ENCODE results near the gene TTLL1.

Gene TTLL1

DNA sequence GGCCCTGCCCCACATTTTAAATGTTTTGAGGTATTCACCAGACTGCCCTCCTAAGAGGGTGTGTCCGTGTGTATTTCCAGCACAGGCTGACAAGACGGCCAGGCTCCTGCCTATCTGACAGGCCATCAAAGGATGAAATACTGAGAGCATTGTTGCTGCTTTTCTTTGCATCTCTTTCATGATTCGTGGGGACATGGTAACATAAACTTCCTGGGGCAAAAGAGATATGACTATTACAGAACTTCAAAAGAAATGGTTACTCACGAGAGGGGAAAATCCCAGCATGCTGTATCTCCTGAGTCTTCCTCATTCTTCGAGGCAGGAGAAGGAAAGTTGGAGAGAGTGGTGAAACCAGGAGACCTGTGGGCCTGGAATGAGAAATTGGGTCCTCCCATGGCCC, 11.0 kb upstream of the TTLL1 start:
- no peak overlapping the region for H3K9ac ChIP-seq (ENCODE audit: low read depth, low read length)

DNA sequence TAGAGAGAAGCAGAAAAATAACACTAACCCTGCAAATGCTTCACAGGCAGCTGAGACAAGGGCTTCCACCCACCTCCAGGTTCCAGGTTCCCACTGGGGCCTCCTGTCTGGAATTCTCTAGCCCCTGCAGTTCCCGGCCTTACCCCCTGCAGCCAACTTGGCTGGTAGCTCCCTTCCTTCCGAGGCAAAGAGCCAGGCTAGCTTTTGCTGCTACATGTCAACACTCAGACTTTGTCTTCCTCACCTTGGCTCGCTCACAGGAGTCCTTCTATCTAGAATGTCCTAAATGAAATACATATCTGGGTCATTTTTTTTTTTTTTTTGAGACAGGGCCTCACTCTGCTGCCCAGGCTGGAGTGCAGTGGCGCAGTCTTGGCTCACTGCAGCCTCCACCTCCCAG, 9.9 kb upstream of the TTLL1 start:
- TF ChIP-seq EZH2 (IDR thresholded peaks at IDR 0.05; ENCODE audit: borderline replicate concordance, low read depth, low read length, severe bottlenecking), result no peak
- TF ChIP-seq, protein P1, sequence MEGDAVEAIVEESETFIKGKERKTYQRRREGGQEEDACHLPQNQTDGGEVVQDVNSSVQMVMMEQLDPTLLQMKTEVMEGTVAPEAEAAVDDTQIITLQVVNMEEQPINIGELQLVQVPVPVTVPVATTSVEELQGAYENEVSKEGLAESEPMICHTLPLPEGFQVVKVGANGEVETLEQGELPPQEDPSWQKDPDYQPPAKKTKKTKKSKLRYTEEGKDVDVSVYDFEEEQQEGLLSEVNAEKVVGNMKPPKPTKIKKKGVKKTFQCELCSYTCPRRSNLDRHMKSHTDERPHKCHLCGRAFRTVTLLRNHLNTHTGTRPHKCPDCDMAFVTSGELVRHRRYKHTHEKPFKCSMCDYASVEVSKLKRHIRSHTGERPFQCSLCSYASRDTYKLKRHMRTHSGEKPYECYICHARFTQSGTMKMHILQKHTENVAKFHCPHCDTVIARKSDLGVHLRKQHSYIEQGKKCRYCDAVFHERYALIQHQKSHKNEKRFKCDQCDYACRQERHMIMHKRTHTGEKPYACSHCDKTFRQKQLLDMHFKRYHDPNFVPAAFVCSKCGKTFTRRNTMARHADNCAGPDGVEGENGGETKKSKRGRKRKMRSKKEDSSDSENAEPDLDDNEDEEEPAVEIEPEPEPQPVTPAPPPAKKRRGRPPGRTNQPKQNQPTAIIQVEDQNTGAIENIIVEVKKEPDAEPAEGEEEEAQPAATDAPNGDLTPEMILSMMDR (IDR thresholded peaks at IDR 0.05; ENCODE audit: borderline replicate concordance, extremely low read depth, low read length, poor library complexity, severe bottlenecking), result no peak
- Histone ChIP-seq H3K79me2 (ENCODE audit: insufficient read depth, low read length) (no peaks in the 10 kb centered on the region), H3K9me3 (ENCODE audit: insufficient read depth, low read length, severe bottlenecking) (peaks cover 8% of the 10 kb centered on the region), H3K36me3 (ENCODE audit: insufficient read depth, low read length) (no peaks in the 10 kb centered on the region), H2AFZ (ENCODE audit: low read depth, low read length) (no peak overlapping the region), H3K27ac (ENCODE audit: low read length) (no peak overlapping the region), H3K9ac (ENCODE audit: low read depth, low read length) (no peak overlapping the region), H3K4me2 (ENCODE audit: insufficient read depth, low read length) (no peak overlapping the region), H4K20me1 (ENCODE audit: insufficient read depth, low read length) (no peaks in the 10 kb centered on the region), H3K27me3 (ENCODE audit: insufficient read depth, low read length, poor library complexity) (no peaks in the 10 kb centered on the region), H3K4me1 (ENCODE audit: insufficient read depth, low read length) (peaks cover 7% of the 10 kb centered on the region), H3K4me3 (ENCODE audit: low read depth in 1 of 2, low read length in 2 of 2) (no peak overlapping the region)
- no peak for DNase-seq
- no peak for ATAC-seq (ENCODE audit: insufficient read depth, low read depth)

More for the DNA sequence above, 11.0 kb upstream of the TTLL1 start:
- TF ChIP-seq, protein P1 (IDR thresholded peaks at IDR 0.05; ENCODE audit: borderline replicate concordance, extremely low read depth, low read length, poor library complexity, severe bottlenecking), result no peak
- no peak for TF ChIP-seq EZH2 (IDR thresholded peaks at IDR 0.05; ENCODE audit: borderline replicate concordance, low read depth, low read length, severe bottlenecking)
- H3K9me3 ChIP-seq (ENCODE audit: insufficient read depth, low read length, severe bottlenecking), result peaks cover 8% of the 10 kb centered on the region
- DNase-seq (no peak), ATAC-seq (ENCODE audit: insufficient read depth, low read depth) (no peak)
- H2AFZ ChIP-seq (ENCODE audit: low read depth, low read length), result no peak overlapping the region
- H4K20me1 ChIP-seq (ENCODE audit: insufficient read depth, low read length), result no peaks in the 10 kb centered on the region
- no peaks in the 10 kb centered on the region for H3K36me3 ChIP-seq (ENCODE audit: insufficient read depth, low read length)
- no peaks in the 10 kb centered on the region for H3K79me2 ChIP-seq (ENCODE audit: insufficient read depth, low read length)
- H3K27me3 ChIP-seq (ENCODE audit: insufficient read depth, low read length, poor library complexity), result no peaks in the 10 kb centered on the region
- H3K4me1 ChIP-seq (ENCODE audit: insufficient read depth, low read length), result peaks cover 11% of the 10 kb centered on the region
- no peak overlapping the region for H3K4me3 ChIP-seq (ENCODE audit: low read depth in 1 of 2, low read length in 2 of 2)
- H3K4me2 ChIP-seq (ENCODE audit: insufficient read depth, low read length), result no peak overlapping the region
- no peak overlapping the region for H3K27ac ChIP-seq (ENCODE audit: low read length)

DNA sequence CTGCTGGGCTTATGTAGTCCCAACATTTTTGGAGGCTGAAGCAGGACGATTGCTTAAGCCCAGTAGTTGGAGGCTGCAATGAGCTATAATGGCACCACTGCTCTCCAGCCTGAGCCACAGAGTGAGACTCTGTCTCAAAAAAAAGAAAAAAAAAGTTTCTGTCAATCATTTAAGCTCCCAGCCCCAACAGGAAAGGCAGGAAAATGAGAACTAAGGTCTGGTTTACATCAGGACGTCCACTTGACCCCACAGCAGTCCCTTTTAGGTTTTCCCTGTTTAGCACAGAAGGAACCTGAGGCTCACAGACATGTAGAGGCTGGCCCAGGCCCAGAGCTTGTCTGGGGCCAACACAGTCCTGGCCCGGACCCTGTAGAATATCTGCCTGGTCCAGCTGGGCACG, 9.2 kb upstream of the TTLL1 start:
- Histone ChIP-seq H3K27me3 (ENCODE audit: insufficient read depth, low read length, poor library complexity) (no peaks in the 10 kb centered on the region), H3K9me3 (ENCODE audit: insufficient read depth, low read length, severe bottlenecking) (peaks cover 8% of the 10 kb centered on the region), H2AFZ (ENCODE audit: low read depth, low read length) (no peak overlapping the region), H3K36me3 (ENCODE audit: insufficient read depth, low read length) (no peaks in the 10 kb centered on the region), H4K20me1 (ENCODE audit: insufficient read depth, low read length) (no peaks in the 10 kb centered on the region), H3K4me1 (ENCODE audit: insufficient read depth, low read length) (no peaks in the 10 kb centered on the region), H3K79me2 (ENCODE audit: insufficient read depth, low read length) (no peaks in the 10 kb centered on the region), H3K9ac (ENCODE audit: low read depth, low read length) (no peak overlapping the region), H3K4me2 (ENCODE audit: insufficient read depth, low read length) (no peak overlapping the region), H3K27ac (ENCODE audit: low read length) (no peak overlapping the region), H3K4me3 (ENCODE audit: low read depth in 1 of 2, low read length in 2 of 2) (no peak overlapping the region)
- TF ChIP-seq EZH2 (IDR thresholded peaks at IDR 0.05; ENCODE audit: borderline replicate concordance, low read depth, low read length, severe bottlenecking), result no peak
- TF ChIP-seq, protein P1 (IDR thresholded peaks at IDR 0.05; ENCODE audit: borderline replicate concordance, extremely low read depth, low read length, poor library complexity, severe bottlenecking), result no peak
- DNase-seq (no peak), ATAC-seq (ENCODE audit: insufficient read depth, low read depth) (no peak)

DNA sequence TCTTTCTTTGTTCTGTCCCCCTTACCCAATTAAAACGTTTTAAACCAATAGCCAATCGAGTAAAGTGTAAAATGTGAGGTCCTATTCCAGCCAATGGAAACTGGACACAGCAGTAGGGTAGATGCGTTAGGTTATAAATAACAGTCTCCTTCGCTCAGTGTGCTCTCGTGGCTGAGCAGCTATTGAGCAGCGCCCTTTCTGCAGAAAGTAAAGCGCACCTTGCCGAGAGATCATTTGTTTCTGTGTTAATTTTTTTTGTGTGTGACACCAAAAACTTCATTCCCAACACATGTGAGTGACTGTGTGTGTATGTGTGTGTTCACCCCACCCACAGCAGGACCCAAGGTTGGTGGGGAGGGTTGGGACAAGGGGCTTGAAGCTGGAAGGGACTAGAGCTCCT, 7.2 kb upstream of the TTLL1 start:
- no peak overlapping the region for H3K4me3 ChIP-seq (ENCODE audit: low read depth in 1 of 2, low read length in 2 of 2)

More for the DNA sequence above, 7.2 kb upstream of the TTLL1 start:
- H3K27ac ChIP-seq (ENCODE audit: low read length), result no peak overlapping the region
- peaks cover 8% of the 10 kb centered on the region for H3K9me3 ChIP-seq (ENCODE audit: insufficient read depth, low read length, severe bottlenecking)
- H3K27me3 ChIP-seq (ENCODE audit: insufficient read depth, low read length, poor library complexity), result no peaks in the 10 kb centered on the region
- DNase-seq (no peak), ATAC-seq (ENCODE audit: insufficient read depth, low read depth) (no peak)
- no peak overlapping the region for H2AFZ ChIP-seq (ENCODE audit: low read depth, low read length)
- H3K79me2 ChIP-seq (ENCODE audit: insufficient read depth, low read length), result no peaks in the 10 kb centered on the region
- no peak overlapping the region for H3K4me2 ChIP-seq (ENCODE audit: insufficient read depth, low read length)
- H3K4me1 ChIP-seq (ENCODE audit: insufficient read depth, low read length), result no peaks in the 10 kb centered on the region
- no peak overlapping the region for H3K9ac ChIP-seq (ENCODE audit: low read depth, low read length)
- no peak for TF ChIP-seq EZH2 (IDR thresholded peaks at IDR 0.05; ENCODE audit: borderline replicate concordance, low read depth, low read length, severe bottlenecking)
- TF ChIP-seq, protein P1 (IDR thresholded peaks at IDR 0.05; ENCODE audit: borderline replicate concordance, extremely low read depth, low read length, poor library complexity, severe bottlenecking), result no peak
- H3K36me3 ChIP-seq (ENCODE audit: insufficient read depth, low read length), result no peaks in the 10 kb centered on the region
- no peaks in the 10 kb centered on the region for H4K20me1 ChIP-seq (ENCODE audit: insufficient read depth, low read length)
